Right lobe of liver (tissue), 6 donors: Measurements from ENCODE around the gene AMDHD1. TPM values are rescaled to one million over a fixed set of nuclear protein-coding genes. Genes with fewer than 3 reads are reported as not detected.
A peak's percentile ranks its signal among the peaks of the same experiment; 100 is the strongest.

Source experiments
- ATAC-seq, 4 donors: fragments of 200-7000 bp; cut with Tn5 transposase; one replicate each; pipeline ENCODE4 v1.9.1; 2020; ENCODE audit warnings: mild to moderate bottlenecking in 4 of 4, moderate library complexity in 4 of 4
- DNase-seq, 3 donors: peaks; one replicate each; pipeline ENCODE4 v3.0.0-alpha.2; 2020
- H3K27ac ChIP-seq, 3 donors: fragments of 200-600 bp; one replicate each; pipeline ENCODE4 v1.8.0; 2022
- H3K27me3 ChIP-seq, 2 donors: fragments of 200-600 bp; one replicate each; pipeline ENCODE4 v1.8.0; 2022
- H3K36me3 ChIP-seq, 4 donors: fragments of 200-600 bp; sonication (generic) in 1 of 4; one replicate each; pipeline versions ENCODE4 v1.5.1 to v1.8.0; 2017 to 2022; ENCODE audit warnings: control low read depth in 1 of 4
- H3K4me1 ChIP-seq, 4 donors: fragments of 200-600 bp; sonication (generic) in 1 of 4; one replicate each; pipeline versions ENCODE4 v1.5.1 to v1.8.0; 2017 to 2022; ENCODE audit warnings: control low read depth in 1 of 4
- H3K4me3 ChIP-seq, 3 donors: fragments of 200-600 bp; one replicate each; pipeline ENCODE4 v1.8.0; 2022
- H3K9me3 ChIP-seq, 4 donors: fragments of 200-600 bp; sonication (generic) in 1 of 4; one replicate each; pipeline versions ENCODE4 v1.5.1 to v1.8.0; 2017 to 2022; ENCODE audit warnings: control low read depth in 1 of 4
- POLR2A ChIP-seq: fragments of 450-650 bp; IDR thresholded peaks from one replicate; pipeline ENCODE4 v1.6.1; 2017; ENCODE audit warnings: antibody characterized with exemption, mild to moderate bottlenecking
- WGBS: methylation state at CpG from one replicate; pipeline ENCODE4 v1.1.6; 2018; ENCODE audit warnings: low coverage, low lambda C conversion rate; ENCODE audit not compliant: insufficient coverage; ENCODE audit errors: missing lambda C conversion rate; 5-methylcytosine and 5-hydroxymethylcytosine counted together
- intact Hi-C, 2 donors: fragments of 100-400 bp; cut with DNase I; formaldehyde crosslinking; loops; one replicate each; pipeline versions ENCODE4 v1.11.2 to v1.14.1; 2022
- total RNA-seq, 6 experiments: library from RNA; depleted of rRNA in 2 of 6; stranded (reverse); fragments of >200 nt in 2 of 6; fragmentation: NEBNext Ultra II Directional in 3 of 6; extraction: Animal tissue kit (Norgen Biotek cat#: 25700) in 3 of 6; gene quantifications; one replicate each; pipeline versions ENCODE4 v1.1.0 to v1.2.4, GENCODE V29; 2016 to 2023
- TF ChIP-seq, protein P1 (sequence below), 4 donors: fragments of 200-600 bp in 3 of 4; fragments of 450-650 bp in 1 of 4; IDR thresholded peaks; one replicate each; pipeline versions ENCODE4 v1.5.1 to v1.8.0; 2016 to 2022; ENCODE audit warnings: antibody characterized with exemption in 4 of 4, mild to moderate bottlenecking in 2 of 4
- donor health status: DM: no; HTN: yes; CAD: no.
- donor health status: DM: no; HTN: no; CAD: no.
- donor health status: DM: no; HTN: no; CAD: no.
- donor health status: DM: no; HTN: yes; CAD: no.
- donor health status: DM: no; HTN: yes; CAD: no.

AMDHD1 gene
- total RNA-seq, 6 experiments from 2014 or later: 41.4 to 97.8 (median 69.1) TPM

- Histone ChIP-seq H3K4me3 (no peak overlapping the region), H3K4me1 (no peaks in the 10 kb centered on the region), H3K9me3 (no peaks in the 10 kb centered on the region), H3K27me3 (no peaks in the 10 kb centered on the region), H3K36me3 (no peaks in the 10 kb centered on the region), H3K27ac (no peak overlapping the region)
- TF ChIP-seq, protein P1, sequence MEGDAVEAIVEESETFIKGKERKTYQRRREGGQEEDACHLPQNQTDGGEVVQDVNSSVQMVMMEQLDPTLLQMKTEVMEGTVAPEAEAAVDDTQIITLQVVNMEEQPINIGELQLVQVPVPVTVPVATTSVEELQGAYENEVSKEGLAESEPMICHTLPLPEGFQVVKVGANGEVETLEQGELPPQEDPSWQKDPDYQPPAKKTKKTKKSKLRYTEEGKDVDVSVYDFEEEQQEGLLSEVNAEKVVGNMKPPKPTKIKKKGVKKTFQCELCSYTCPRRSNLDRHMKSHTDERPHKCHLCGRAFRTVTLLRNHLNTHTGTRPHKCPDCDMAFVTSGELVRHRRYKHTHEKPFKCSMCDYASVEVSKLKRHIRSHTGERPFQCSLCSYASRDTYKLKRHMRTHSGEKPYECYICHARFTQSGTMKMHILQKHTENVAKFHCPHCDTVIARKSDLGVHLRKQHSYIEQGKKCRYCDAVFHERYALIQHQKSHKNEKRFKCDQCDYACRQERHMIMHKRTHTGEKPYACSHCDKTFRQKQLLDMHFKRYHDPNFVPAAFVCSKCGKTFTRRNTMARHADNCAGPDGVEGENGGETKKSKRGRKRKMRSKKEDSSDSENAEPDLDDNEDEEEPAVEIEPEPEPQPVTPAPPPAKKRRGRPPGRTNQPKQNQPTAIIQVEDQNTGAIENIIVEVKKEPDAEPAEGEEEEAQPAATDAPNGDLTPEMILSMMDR (IDR thresholded peaks at IDR 0.05): no peak
- TF ChIP-seq POLR2A: no peak
- DNase-seq (no peak), ATAC-seq (no peak)
- intact Hi-C loops: no loop called here
- 96% methylated on average over 3 of the region's 3 CpGs for WGBS
Observed at GRCh38 chr12:95909871-95910270, 33.3 kb upstream of the AMDHD1 start.

DNA sequence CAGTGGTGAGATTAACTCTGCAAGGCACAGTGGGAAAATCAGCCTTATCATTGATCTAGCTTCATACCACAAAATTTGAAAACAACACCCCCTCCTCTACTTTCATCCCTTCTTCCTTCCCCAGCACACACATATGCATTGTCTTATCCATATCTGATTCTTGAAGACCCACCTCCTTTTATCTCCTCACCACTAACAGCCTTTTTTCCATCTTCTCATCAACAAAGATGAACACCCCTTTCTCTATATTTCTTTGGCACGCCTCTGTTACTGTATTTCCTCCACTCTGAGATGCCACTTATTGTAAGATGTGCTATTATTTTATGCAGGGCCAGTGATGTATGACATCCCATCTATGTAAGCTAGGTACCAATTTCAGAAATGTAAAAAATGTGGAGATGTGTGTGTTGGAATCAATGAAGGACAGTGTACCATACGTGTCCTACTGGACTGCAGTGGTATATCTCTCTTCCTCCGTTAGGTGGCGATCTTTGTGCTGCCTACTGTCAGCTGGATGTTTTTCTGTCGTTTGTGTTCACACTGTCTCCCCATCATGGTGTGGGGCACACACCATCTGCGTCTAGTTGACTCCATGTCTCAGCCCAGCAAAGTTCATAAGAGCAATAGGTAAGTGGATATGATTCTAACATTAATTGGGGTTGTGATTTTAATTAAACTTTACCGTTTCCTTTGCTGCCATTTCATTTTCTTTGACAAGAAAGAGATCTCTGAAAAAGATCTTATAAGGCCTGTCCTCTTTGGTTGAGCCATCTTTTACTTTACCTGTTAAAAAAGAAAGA is 24.7 kb upstream of the AMDHD1 start:
- Histone ChIP-seq H3K4me3 (no peak overlapping the region), H3K36me3 (no peaks in the 10 kb centered on the region), H3K27ac (no peak overlapping the region), H3K27me3 (no peaks in the 10 kb centered on the region), H3K4me1 (no peaks in the 10 kb centered on the region), H3K9me3 (no peaks in the 10 kb centered on the region)
- WGBS: 21% methylated on average over 7 of the region's 7 CpGs
- DNase-seq (peak in 1 of 3 donors; percentile 55), ATAC-seq (peak; percentile 99 to 100 (median 99))
- TF ChIP-seq, protein P1 (IDR thresholded peaks at IDR 0.05): peak; percentile 75 to 90 (median 86)
- no peak for TF ChIP-seq POLR2A
- intact Hi-C loops: loop anchor here in 1 of 2 donors (5.0 kb wide), 1 partner anchor 79 kb away; the partner anchor contains the start of gene HAL

GRCh38 chr12:95919110-95919509 is 24.0 kb upstream of the AMDHD1 start:
- no peak for ATAC-seq
- no peak overlapping the region for H3K4me3 ChIP-seq
- no peaks in the 10 kb centered on the region for H3K36me3 ChIP-seq
- intact Hi-C loops: loop anchor here in 1 of 2 donors (5.0 kb wide), 1 partner anchor 78 kb away; the partner anchor contains the start of gene HAL
- no peaks in the 10 kb centered on the region for H3K27me3 ChIP-seq
- no peaks in the 10 kb centered on the region for H3K9me3 ChIP-seq
- TF ChIP-seq POLR2A: no peak
- TF ChIP-seq, protein P1 (IDR thresholded peaks at IDR 0.05): no peak
- H3K27ac ChIP-seq: no peak overlapping the region
- 90% methylated on average over 2 of the region's 6 CpGs for WGBS
- H3K4me1 ChIP-seq: no peaks in the 10 kb centered on the region
- DNase-seq: no peak

GRCh38 chr12:95922231-95922630 is 20.9 kb upstream of the AMDHD1 start:
- 64% methylated on average over 1 of the region's 3 CpGs for WGBS
- no peaks in the 10 kb centered on the region for H3K27me3 ChIP-seq
- DNase-seq (no peak), ATAC-seq (no peak)
- H3K9me3 ChIP-seq: no peaks in the 10 kb centered on the region
- no peak overlapping the region for H3K4me3 ChIP-seq
- no peaks in the 10 kb centered on the region for H3K36me3 ChIP-seq
- no peak overlapping the region for H3K27ac ChIP-seq
- H3K4me1 ChIP-seq: no peaks in the 10 kb centered on the region
- intact Hi-C loops: no loop called here
- no peak for TF ChIP-seq POLR2A
- TF ChIP-seq, protein P1 (IDR thresholded peaks at IDR 0.05): no peak
